Measurements from ENCODE around the gene SIVA1. TPM values are rescaled to one million over a fixed set of nuclear protein-coding genes. Genes with fewer than 3 reads are reported as not detected.

The SIVA1 gene
- total RNA-seq, 1 donor from 2014 or later = 90.1 TPM

DNA sequence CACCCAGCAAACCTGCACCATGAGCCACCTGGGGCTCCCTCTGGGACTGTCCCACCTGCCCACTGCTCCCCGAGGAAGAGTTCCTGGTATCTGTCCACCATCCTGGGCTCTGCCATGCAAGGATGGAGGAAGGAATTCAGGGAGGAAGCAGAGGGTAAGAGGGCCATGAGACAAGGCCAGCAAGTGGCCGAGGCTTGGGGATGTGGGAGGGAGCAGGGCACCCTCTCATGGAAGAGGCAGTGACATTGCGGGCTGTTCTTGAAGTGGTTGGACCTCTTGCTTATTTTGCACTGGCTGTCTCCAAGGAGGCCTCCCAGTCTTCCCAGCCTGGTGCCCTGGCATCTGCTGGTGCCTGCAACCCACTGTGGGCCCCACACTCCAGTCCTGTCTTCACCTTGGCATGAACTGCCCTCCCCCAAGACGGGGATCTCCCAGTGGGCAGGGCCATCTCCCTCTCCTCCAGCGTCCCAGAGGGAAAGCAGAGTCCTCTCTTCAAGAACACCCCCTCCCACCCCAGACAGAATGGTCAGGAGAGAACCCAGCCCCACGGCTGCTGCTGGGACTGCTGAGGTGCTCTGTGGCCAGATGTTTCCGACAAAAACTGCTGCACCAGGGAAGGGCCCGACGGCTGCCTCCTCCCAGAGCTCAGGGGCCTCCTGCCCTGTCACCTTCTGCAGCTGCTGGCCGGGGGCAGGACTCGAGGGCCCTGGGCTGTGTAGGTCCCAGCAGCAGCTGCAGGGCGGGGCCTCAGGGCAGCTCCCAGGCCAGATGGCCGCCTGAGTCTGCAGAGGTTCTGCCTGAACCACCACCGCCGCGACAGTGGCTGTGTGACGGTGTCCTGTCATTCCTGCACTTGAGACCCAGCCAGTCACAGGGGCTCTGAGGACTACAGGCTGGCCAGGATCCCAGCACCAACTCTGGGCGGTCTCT, 44.4 kb downstream of the SIVA1 start:
- TF ChIP-seq, protein P1, sequence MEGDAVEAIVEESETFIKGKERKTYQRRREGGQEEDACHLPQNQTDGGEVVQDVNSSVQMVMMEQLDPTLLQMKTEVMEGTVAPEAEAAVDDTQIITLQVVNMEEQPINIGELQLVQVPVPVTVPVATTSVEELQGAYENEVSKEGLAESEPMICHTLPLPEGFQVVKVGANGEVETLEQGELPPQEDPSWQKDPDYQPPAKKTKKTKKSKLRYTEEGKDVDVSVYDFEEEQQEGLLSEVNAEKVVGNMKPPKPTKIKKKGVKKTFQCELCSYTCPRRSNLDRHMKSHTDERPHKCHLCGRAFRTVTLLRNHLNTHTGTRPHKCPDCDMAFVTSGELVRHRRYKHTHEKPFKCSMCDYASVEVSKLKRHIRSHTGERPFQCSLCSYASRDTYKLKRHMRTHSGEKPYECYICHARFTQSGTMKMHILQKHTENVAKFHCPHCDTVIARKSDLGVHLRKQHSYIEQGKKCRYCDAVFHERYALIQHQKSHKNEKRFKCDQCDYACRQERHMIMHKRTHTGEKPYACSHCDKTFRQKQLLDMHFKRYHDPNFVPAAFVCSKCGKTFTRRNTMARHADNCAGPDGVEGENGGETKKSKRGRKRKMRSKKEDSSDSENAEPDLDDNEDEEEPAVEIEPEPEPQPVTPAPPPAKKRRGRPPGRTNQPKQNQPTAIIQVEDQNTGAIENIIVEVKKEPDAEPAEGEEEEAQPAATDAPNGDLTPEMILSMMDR (conservative IDR thresholded peaks at IDR 0.05) = no peak

DNA sequence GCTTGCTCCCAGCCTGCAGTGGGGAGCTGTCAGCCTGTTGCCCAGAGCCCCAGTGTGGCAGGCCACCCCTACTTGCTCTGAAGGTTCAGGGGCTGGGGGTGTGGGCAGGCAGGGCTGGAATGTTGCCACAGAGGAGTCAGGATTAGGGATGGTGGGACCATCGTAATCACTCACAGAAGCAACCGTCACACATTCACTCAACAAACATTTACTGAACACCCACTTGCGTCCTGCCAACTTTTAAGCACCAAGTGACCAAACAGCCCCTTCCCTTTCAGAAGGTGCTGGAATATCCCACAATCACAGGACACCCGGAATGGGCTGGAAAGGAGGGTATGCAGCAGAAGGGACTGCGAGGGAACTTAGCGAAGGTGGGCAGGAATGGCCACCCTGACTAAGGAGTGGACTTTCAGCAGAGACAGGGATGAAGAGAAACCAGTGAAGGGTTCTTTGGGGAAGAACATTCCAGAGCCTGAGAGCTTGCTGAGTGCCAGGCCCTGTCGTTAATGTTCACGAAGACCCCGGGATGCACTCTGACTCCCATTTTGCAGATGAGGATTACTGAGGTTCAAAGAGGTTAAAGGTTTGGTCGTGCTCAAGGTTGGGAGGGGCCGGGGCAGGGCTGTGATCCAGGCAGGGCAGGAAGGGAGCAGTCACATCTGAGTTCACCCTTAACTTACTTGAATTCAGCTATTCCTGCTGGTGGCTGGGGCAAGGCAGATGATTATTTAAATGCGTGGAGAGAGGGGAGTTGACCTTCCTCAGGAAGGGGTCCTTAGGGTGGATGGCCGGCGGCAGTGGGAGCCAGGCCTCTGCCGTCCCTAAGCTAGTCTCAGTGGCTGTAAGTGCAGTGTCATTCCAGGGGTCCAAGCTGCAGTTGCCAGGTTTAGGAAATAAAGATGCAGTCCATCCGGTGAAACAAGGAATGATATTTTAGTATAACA, 45.6 kb downstream of the SIVA1 start:
- H3K4me1 Mint-ChIP-seq (ENCODE audit: unreplicated experiment) = peaks cover 27% of the 10 kb centered on the region
- H3K27me3 Mint-ChIP-seq = peaks cover 28% of the 10 kb centered on the region
- H3K4me3 Mint-ChIP-seq = peak overlapping the region; percentile 86
- no peaks in the 10 kb centered on the region for H3K9me3 Mint-ChIP-seq
- peak overlapping the region; percentile 88 for H3K27ac Mint-ChIP-seq
- TF ChIP-seq, protein P1 (conservative IDR thresholded peaks at IDR 0.05) = no peak
- DNase-seq (ENCODE audit: extremely low spot score, unreplicated experiment) = no peak
- no peaks in the 10 kb centered on the region for H3K36me3 Mint-ChIP-seq

More for the DNA sequence above, 44.4 kb downstream of the SIVA1 start:
- DNase-seq (ENCODE audit: extremely low spot score, unreplicated experiment) = no peak
- Mint-ChIP-seq H3K27ac (no peak overlapping the region), H3K9me3 (no peaks in the 10 kb centered on the region), H3K36me3 (no peaks in the 10 kb centered on the region), H3K27me3 (peaks cover 25% of the 10 kb centered on the region), H3K4me1 (ENCODE audit: unreplicated experiment) (peaks cover 32% of the 10 kb centered on the region), H3K4me3 (peak overlapping the region; percentile 80)

DNA sequence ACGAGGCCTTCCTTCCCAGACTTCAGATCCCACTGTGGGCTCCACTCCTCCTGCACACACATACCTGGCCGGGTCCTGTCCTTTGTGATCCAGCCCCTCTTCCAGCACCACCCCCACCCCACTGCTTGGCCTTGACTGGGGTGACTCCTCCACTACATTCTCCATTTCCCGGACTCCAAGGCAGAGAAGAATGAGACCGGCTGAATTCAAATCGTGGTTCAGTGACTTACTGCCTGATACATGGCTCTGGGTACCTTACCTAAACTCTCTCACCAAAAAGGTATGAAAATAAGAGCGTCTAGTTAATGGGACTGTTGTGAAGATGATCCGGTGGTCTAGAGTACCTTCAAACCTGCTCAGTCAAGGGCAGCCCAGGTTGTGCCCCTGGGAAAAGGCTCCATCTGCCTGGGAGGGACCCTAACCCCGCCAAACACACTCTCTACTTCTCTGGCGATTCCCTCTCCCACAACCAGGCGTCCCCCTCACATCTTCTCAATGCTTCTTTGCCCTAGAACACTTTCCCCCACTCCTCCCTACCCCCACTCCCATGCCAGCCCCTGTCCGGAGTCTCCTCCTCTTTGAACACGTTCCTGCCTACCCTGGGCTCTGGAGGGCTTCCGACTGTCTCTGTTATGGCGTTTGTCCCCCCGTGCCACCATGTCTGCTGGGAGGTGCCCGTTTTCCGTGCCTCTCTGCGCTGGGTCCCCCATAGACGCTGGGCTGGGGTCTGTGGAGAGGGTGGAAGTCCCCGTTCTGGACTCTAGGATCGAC, 46.5 kb downstream of the SIVA1 start:
- Mint-ChIP-seq H3K9me3 (no peaks in the 10 kb centered on the region), H3K27me3 (peaks cover 28% of the 10 kb centered on the region), H3K36me3 (no peaks in the 10 kb centered on the region), H3K4me3 (peak overlapping the region; percentile 86), H3K27ac (peak overlapping the region; percentile 88), H3K4me1 (ENCODE audit: unreplicated experiment) (peaks cover 21% of the 10 kb centered on the region)
- TF ChIP-seq, protein P1 (conservative IDR thresholded peaks at IDR 0.05) = peak; percentile 47
- DNase-seq (ENCODE audit: extremely low spot score, unreplicated experiment) = no peak

DNA sequence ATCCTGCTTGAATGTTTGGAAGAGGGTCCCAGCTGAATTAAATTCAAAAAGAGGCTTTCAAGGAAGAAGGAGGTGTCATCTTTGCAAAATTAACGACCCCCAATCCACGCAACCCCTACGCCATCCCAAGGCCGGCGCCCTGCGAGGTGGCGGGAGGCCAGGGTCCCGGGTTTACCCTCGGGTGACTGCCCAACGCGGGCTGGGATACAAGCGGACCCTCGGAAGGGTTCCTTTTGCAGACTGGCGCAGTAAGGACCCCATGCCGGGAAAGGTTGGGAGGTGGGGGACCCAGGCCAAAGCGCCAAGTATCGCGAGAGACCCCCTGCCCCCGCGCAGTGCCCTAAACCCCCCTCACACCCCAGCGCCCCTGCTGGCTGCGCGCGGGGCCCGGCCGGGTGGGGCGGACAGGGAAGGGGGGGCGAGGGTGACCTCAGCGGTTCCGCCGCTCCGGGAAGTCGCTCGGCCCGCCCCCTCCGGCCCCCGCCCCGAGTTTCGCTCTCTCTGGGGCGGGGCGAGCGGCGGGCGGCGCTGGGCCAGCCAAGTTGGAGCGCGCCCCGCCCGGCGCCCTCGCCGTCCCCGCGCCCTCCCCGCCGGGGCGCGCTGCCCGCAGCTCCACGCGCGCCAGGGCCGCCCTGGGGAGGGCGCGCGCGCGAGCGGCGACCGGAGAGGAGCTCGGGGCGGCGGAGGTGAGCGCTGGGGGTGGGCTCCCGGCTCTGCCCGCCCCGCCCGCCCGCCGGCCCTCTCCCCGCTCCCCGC, 47.2 kb downstream of the SIVA1 start:
- peaks cover 19% of the 10 kb centered on the region for H3K4me1 Mint-ChIP-seq (ENCODE audit: unreplicated experiment)
- peaks cover 28% of the 10 kb centered on the region for H3K27me3 Mint-ChIP-seq
- no peaks in the 10 kb centered on the region for H3K36me3 Mint-ChIP-seq
- no peak for DNase-seq (ENCODE audit: extremely low spot score, unreplicated experiment)
- TF ChIP-seq, protein P1 (conservative IDR thresholded peaks at IDR 0.05) = peak; percentile 55
- no peaks in the 10 kb centered on the region for H3K9me3 Mint-ChIP-seq
- H3K27ac Mint-ChIP-seq = peak overlapping the region; percentile 88
- H3K4me3 Mint-ChIP-seq = peak overlapping the region; percentile 86
